MV-4-11 (cell line): ENCODE results near the gene GALNT15.

Experiments used
- DNase-seq: peaks from one replicate; lab custom pipeline; 2025; lab: John Stamatoyannopoulos, UW

GALNT15 gene

DNA sequence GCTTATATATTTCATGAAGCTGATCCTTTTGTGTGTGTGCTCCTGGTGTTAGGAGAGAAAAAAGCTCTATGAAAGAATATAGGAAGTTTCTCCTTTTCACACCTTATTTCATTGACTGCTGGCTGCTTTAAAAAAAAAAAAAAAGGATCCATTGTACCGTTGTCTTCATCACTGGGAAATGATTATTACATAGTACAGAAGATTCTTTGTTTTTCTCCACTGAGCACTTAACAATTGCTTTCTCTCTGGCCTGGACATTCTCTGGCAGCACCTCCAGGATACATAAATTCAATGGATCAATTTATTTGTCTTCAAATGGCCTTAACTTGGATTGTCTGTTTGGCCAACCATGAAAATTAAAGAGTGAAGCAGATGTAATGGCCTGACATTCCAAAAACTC lies 53.1 kb downstream of the GALNT15 start:
- no peak for DNase-seq

GRCh38 chr3:16229681-16230080 lies 55.2 kb downstream of the GALNT15 start:
- peak; percentile 44 for DNase-seq

GRCh38 chr3:16231983-16232382 lies 57.5 kb downstream of the GALNT15 start:
- no peak for DNase-seq

DNA sequence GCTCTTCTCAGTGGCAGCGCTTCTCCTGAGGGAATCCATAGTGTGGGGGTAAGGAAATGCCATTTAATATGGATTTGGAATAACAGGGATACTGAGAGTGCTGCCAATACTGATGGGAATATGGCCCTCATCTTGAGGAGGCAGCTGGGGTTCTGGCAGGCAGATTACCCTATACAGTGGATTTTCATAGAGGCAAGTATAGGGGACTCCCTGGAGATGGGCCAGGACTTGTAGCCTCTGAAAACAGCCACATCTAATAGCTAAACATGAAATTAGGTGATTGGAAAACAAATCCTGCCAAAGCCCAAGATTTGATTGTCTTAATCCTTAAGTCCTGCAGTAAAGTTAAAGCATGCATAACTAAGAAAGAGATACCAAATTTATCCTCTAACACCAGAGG lies 59.3 kb downstream of the GALNT15 start:
- DNase-seq: no peak

DNA sequence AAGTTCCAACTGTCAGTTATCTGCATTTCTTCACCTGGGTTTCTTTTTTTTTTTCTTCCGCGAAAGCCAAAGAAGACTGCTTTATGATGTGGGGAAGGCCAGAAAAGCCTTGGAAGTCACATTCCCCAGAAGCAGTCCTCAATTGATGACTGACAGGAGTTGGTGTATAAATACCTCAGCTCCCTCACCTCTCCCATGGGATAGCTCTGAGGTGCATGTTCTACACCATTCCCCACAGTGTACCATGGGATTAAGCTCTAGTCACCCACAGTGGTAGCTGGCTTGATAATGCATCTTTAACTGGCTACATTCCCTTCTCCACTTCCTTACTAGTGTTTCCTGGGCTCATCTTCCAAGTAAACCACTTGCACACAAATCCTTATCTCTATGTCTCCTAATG lies 59.8 kb downstream of the GALNT15 start:
- DNase-seq: no peak

DNA sequence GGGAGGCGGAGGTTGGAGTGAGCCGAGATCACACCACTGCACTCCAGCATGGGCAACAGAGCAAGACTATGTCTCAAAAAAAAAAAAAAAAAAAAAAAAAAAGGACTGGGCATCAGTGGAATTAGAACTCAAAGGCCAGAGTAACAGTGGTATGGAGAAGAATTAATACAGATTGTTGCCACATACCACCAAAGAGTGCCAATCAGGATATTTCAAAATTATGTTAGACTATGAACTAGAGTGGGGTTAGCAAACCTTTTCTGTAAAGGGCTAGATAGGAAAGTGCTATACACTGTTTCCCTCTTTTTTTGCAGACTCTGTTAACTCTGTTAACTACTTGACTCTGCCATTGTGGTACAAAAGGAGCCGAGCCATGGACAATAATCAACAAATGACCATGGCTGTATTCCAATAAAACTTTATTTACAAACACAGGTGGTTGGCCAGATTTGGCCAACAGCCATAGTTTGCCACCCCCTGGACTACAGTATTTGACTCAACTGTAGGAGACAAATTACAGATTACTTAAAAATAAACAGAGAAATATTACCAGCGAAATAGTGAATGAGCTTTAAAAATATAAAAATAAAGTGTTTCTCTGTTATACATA lies 61.7 kb downstream of the GALNT15 start:
- DNase-seq: no peak

GRCh38 chr3:16236856-16237393 lies 62.4 kb downstream of the GALNT15 start:
- DNase-seq: no peak

GRCh38 chr3:16239086-16239770 lies 64.7 kb downstream of the GALNT15 start:
- peak; percentile 18 for DNase-seq

- DNase-seq: no peak
Observed at GRCh38 chr3:16239780-16240179, 65.3 kb downstream of the GALNT15 start.

GRCh38 chr3:16240229-16241023 lies 65.9 kb downstream of the GALNT15 start:
- DNase-seq: peak; percentile 66

DNA sequence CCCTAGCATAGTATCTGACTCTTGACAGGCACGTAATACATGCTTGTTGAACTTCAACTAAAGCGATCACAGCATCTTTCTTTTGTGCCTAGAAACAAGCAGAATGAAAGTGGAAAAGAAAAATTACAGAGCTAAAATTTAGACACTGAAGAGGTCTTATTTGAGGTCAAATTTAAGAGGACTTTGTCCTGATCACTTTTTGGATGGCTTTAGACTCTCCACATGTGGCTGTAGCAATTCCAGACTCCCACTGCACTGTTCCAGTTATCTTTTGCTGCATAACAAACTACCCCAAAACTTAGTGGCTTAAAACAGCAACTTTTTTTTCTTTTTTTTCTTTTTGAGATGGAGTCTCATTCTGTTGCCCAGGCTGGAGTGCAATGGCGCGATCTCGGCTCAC lies 66.7 kb downstream of the GALNT15 start:
- DNase-seq: no peak

GRCh38 chr3:16242177-16242576 lies 67.7 kb downstream of the GALNT15 start:
- no peak for DNase-seq

- no peak for DNase-seq
Observed at GRCh38 chr3:16243706-16244490, 69.4 kb downstream of the GALNT15 start.

DNA sequence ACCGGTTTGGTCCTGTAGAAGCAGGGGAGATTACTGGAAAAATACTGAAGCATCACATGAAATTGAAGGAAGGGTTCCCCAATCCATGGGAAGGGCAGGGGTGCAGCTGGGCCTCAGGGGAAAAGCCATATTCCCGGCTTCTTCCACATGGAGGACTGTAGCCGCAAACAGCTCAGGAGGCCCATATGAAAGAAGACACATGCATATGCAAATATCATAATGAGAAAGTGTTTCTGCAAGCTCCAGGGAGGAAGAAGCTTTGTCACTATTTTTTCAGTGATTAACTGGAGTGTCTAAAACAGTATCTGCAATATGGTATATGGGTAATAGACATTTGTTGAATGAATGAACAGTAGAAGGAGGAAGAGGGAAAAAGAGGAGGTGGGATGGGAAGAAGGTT lies 71.1 kb downstream of the GALNT15 start:
- DNase-seq: no peak

GRCh38 chr3:16247282-16248061 lies 73.0 kb downstream of the GALNT15 start:
- DNase-seq: peak; percentile 83

- no peak for DNase-seq
Observed at GRCh38 chr3:16248556-16248955, 74.1 kb downstream of the GALNT15 start.

GRCh38 chr3:16249336-16249735 lies 74.9 kb downstream of the GALNT15 start:
- DNase-seq: peak; percentile 7

GRCh38 chr3:16249886-16250285 lies 75.4 kb downstream of the GALNT15 start:
- no peak for DNase-seq

- DNase-seq: peak; percentile 10
Observed at GRCh38 chr3:16251316-16252085, 77.0 kb downstream of the GALNT15 start.

- no peak for DNase-seq
Observed at GRCh38 chr3:16252243-16252978, 77.9 kb downstream of the GALNT15 start.
